ENCODE data around the gene SLC15A2. TPM values are rescaled to one million over a fixed set of nuclear protein-coding genes. Genes with fewer than 3 reads are reported as not detected.

The SLC15A2 gene
- polyA plus RNA-seq, 3 donors = 0.37 to 5.4 (median 0.62) TPM

DNA sequence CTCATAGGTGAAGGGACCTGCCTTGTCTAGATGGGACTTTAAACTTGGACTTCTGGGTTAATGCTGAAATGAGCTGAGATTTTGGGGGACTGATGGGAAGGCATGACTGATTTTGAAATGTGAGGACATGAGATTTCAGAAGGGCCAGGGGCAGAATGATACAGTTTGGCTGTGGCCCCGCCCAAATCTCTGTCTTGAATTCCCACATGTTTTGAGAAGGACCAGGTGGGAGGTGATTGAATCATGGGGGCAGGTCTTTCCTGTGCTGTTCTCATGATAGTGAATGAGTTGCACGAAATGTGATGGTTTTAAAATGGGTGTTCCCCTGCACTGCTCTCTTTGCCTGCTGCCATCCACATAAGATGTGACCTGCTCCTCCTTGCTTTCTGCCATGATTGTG lies 85.0 kb downstream of the SLC15A2 start:
- Mint-ChIP-seq H3K4me3 (no peak overlapping the region), H3K4me1 (peaks cover 18% of the 10 kb centered on the region), H3K36me3 (peaks cover 14 to 18% of the 10 kb centered on the region in 2 donors), H3K27ac (peak overlapping the region in 3 of 7 donors; percentile 53 to 80 (median 70)), H3K9me3 (peaks cover 15 to 23% (median 18%) of the 10 kb centered on the region in 7 donors), H3K27me3 (ENCODE audit: low read depth in 3 of 3) (no peaks in the 10 kb centered on the region)
- Histone ChIP-seq H3K9me3 (replicated peaks in 1 of 2; ENCODE audit: control insufficient read depth in 1 of 2, insufficient read depth in 1 of 2, low read length in 2 of 2) (peaks cover 3 to 8% of the 10 kb centered on the region in 2 donors), H3K27me3 (ENCODE audit: control insufficient read depth in 2 of 2, insufficient read depth in 2 of 2, low read length in 2 of 2) (no peaks in the 10 kb centered on the region), H3K9ac (ENCODE audit: insufficient read depth, low read length, poor library complexity, severe bottlenecking) (no peak overlapping the region), H3K27ac (ENCODE audit: low read depth in 1 of 2, low read length in 2 of 2) (peak overlapping the region in 1 of 2 donors; percentile 18), H3K79me2 (ENCODE audit: insufficient read depth, low read length) (no peaks in the 10 kb centered on the region), H2AFZ (ENCODE audit: insufficient read depth, low read depth, low read length, poor library complexity, severe bottlenecking) (no peak overlapping the region), H3K4me2 (replicated peaks; ENCODE audit: extremely low read depth, low read length, poor library complexity, severe bottlenecking) (no peak overlapping the region), H3K36me3 (replicated peaks in 1 of 2; ENCODE audit: control insufficient read depth in 1 of 2, insufficient read depth in 2 of 2, low read length in 2 of 2) (peaks cover 0 to 4% of the 10 kb centered on the region in 2 donors), H4K20me1 (ENCODE audit: insufficient read depth, low read length) (no peaks in the 10 kb centered on the region), H3K4me3 (replicated peaks in 1 of 3; ENCODE audit: low read depth in 2 of 3, low read length in 3 of 3) (no peak overlapping the region), H3K4me1 (ENCODE audit: control insufficient read depth in 1 of 2, insufficient read depth in 2 of 2, low read length in 2 of 2) (peaks cover 11 to 15% of the 10 kb centered on the region in 2 donors)
- TF ChIP-seq, protein P1, sequence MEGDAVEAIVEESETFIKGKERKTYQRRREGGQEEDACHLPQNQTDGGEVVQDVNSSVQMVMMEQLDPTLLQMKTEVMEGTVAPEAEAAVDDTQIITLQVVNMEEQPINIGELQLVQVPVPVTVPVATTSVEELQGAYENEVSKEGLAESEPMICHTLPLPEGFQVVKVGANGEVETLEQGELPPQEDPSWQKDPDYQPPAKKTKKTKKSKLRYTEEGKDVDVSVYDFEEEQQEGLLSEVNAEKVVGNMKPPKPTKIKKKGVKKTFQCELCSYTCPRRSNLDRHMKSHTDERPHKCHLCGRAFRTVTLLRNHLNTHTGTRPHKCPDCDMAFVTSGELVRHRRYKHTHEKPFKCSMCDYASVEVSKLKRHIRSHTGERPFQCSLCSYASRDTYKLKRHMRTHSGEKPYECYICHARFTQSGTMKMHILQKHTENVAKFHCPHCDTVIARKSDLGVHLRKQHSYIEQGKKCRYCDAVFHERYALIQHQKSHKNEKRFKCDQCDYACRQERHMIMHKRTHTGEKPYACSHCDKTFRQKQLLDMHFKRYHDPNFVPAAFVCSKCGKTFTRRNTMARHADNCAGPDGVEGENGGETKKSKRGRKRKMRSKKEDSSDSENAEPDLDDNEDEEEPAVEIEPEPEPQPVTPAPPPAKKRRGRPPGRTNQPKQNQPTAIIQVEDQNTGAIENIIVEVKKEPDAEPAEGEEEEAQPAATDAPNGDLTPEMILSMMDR (IDR thresholded peaks at IDR 0.05) = no peak
- intact Hi-C loops (cut with micrococcal nuclease) = no loop called here
- 100% methylated on average over 1 of the region's 2 CpGs for WGBS (ENCODE audit: insufficient coverage)
- no peak for DNase-seq

DNA sequence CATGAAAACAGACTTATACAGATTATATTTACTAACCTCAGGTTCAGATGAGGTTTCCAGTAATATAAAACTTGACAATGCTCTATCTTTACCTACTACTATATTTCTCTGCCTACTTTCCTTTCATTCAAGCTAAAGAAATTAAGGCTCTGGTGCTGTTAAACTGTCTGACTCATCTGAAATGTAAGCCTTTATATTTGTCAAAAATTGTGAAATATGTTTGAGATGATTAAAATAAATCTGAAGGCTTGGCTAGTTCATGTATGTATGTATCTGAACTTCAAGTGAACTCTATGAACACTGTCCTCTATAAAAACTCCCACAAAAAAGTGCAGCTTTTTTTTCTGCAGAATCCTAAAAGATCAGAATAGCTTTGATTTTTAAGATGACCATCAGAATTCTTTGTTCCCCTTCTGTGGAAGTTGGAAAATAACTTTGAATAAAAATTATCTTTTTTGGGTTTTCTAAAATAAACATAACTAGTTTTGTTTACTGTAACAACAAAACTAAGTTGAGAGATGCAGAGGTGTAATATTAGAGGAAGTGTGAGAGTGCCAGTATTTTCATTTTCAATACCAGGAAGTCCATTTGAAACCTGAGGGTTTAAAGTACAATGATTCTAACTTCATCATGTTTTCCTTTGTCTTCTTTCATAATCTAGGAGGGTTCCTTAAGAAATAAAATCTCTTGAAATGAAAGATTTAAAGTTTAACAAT lies 85.7 kb downstream of the SLC15A2 start:
- Histone ChIP-seq H2AFZ (ENCODE audit: insufficient read depth, low read depth, low read length, poor library complexity, severe bottlenecking) (peak overlapping the region; percentile 41), H3K9me3 (replicated peaks in 1 of 2; ENCODE audit: control insufficient read depth in 1 of 2, insufficient read depth in 1 of 2, low read length in 2 of 2) (peaks cover 3 to 8% of the 10 kb centered on the region in 2 donors), H3K27ac (ENCODE audit: low read depth in 1 of 2, low read length in 2 of 2) (peak overlapping the region in 1 of 2 donors; percentile 18), H3K79me2 (ENCODE audit: insufficient read depth, low read length) (no peaks in the 10 kb centered on the region), H3K9ac (ENCODE audit: insufficient read depth, low read length, poor library complexity, severe bottlenecking) (no peak overlapping the region), H3K4me2 (replicated peaks; ENCODE audit: extremely low read depth, low read length, poor library complexity, severe bottlenecking) (no peak overlapping the region), H3K4me3 (replicated peaks in 1 of 3; ENCODE audit: low read depth in 2 of 3, low read length in 3 of 3) (no peak overlapping the region), H4K20me1 (ENCODE audit: insufficient read depth, low read length) (no peaks in the 10 kb centered on the region), H3K4me1 (ENCODE audit: control insufficient read depth in 1 of 2, insufficient read depth in 2 of 2, low read length in 2 of 2) (peaks cover 11 to 15% of the 10 kb centered on the region in 2 donors), H3K36me3 (replicated peaks in 1 of 2; ENCODE audit: control insufficient read depth in 1 of 2, insufficient read depth in 2 of 2, low read length in 2 of 2) (no peaks in the 10 kb centered on the region), H3K27me3 (ENCODE audit: control insufficient read depth in 2 of 2, insufficient read depth in 2 of 2, low read length in 2 of 2) (no peaks in the 10 kb centered on the region)
- DNase-seq = peak in 2 of 3 donors; percentile 11 to 27
- peaks cover 11 to 21% (median 17%) of the 10 kb centered on the region in 7 donors for H3K9me3 Mint-ChIP-seq
- TF ChIP-seq, protein P1 (IDR thresholded peaks at IDR 0.05) = no peak
- no peaks in the 10 kb centered on the region for H3K27me3 Mint-ChIP-seq (ENCODE audit: low read depth in 3 of 3)
- peaks cover 9 to 14% of the 10 kb centered on the region in 2 donors for H3K36me3 Mint-ChIP-seq
- H3K27ac Mint-ChIP-seq = peak overlapping the region in 3 of 7 donors; percentile 23 to 80 (median 53)
- intact Hi-C loops (cut with micrococcal nuclease) = loop anchor here in 1 of 2 donors (5.0 kb wide), 1 partner anchor 672 kb away; no protein-coding TSS in a partner anchor
- H3K4me3 Mint-ChIP-seq = no peak overlapping the region
- peaks cover 23% of the 10 kb centered on the region for H3K4me1 Mint-ChIP-seq
